ENCODE measurements around the gene DTNB. TPM values are rescaled to one million over a fixed set of nuclear protein-coding genes. Genes with fewer than 3 reads are reported as not detected.

The DTNB gene
- polyA plus RNA-seq, 1 of the 3 experiments (the other 2 are of a cell fraction), result 15.3 TPM

DNA sequence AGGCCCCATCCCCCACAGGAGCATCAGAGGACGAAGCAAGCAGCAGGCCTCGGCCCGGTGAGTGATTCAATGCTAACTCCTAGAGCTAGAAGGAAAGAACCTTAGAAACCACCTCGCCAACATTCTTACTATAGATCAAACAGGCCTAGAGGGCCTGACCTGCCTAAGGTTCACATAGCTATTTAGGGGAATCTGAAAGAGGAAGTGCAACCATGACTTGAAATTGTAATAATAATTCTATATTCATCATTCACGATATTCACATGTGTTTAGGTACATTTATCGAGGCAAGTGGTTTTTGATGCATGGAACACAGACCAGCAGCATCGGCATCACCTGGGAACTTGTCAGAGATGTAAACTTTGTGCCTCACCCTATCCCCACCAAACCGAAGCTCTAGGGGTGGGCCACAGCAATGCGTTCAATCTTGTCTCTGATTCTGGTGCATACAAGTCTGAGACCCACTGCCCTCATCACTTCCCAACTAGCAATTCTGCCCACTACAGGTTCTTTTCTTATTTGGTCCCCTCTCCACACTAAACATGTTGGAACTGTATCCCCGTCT is 253.6 kb downstream of the DTNB start:
- Histone ChIP-seq H3K9me3 (no peaks in the 10 kb centered on the region), H3K4me3 (ENCODE audit: low read depth in 2 of 2, low read length in 1 of 2) (no peak overlapping the region), H3K36me3 (replicated peaks in 1 of 2; ENCODE audit: control insufficient read depth in 1 of 2, insufficient read depth in 2 of 2, low read length in 1 of 2) (no peaks in the 10 kb centered on the region), H4K20me1 (ENCODE audit: insufficient read depth) (no peaks in the 10 kb centered on the region), H3K4me2 (no peak overlapping the region), H3K27me3 (ENCODE audit: insufficient read depth) (no peaks in the 10 kb centered on the region), H3K4me1 (ENCODE audit: control insufficient read depth in 1 of 2, insufficient read depth in 2 of 2, low read depth in 1 of 2, low read length in 1 of 2) (peaks cover 10 to 14% of the 10 kb centered on the region in 2 experiments; a peak in 3 of 4 replicates), H3K9ac (no peak overlapping the region), H2AFZ (ENCODE audit: low read depth) (no peak overlapping the region), H3F3A (replicated peaks; ENCODE audit: insufficient read depth) (no peaks in the 10 kb centered on the region), H3K9me2 (no peaks in the 10 kb centered on the region), H3K27ac (ENCODE audit: low read depth in 2 of 2, low read length in 1 of 2) (peak overlapping the region in 1 of 2 experiments; percentile 77; a peak in 2 of 4 replicates), H3K79me2 (ENCODE audit: insufficient read depth) (no peaks in the 10 kb centered on the region)
- DNase-seq, result no peak
- ChIA-PET CTCF (interaction anchor here (1.1 to 2.8 kb wide), 4 partner anchors 22 to 58 kb away, joined by 3 to 9 read pairs (median 6); no protein-coding TSS in a partner anchor), POLR2A (no interaction called here)
- WGBS (ENCODE audit: low lambda C conversion rate), result 94% methylated on average over 10 of the region's 10 CpGs
- TF ChIP-seq RFX5 (IDR thresholded peaks at IDR 0.05; ENCODE audit: low read length) (no peak), RCOR1 (IDR thresholded peaks at IDR 0.05; ENCODE audit: low read length) (no peak), NFIC (IDR thresholded peaks at IDR 0.05; ENCODE audit: borderline replicate concordance) (no peak), RXRA (IDR thresholded peaks at IDR 0.05; ENCODE audit: borderline replicate concordance, low read depth) (no peak), RAD21 (IDR thresholded peaks at IDR 0.05; ENCODE audit: low read length) (no peak)
- TF ChIP-seq, protein P1, sequence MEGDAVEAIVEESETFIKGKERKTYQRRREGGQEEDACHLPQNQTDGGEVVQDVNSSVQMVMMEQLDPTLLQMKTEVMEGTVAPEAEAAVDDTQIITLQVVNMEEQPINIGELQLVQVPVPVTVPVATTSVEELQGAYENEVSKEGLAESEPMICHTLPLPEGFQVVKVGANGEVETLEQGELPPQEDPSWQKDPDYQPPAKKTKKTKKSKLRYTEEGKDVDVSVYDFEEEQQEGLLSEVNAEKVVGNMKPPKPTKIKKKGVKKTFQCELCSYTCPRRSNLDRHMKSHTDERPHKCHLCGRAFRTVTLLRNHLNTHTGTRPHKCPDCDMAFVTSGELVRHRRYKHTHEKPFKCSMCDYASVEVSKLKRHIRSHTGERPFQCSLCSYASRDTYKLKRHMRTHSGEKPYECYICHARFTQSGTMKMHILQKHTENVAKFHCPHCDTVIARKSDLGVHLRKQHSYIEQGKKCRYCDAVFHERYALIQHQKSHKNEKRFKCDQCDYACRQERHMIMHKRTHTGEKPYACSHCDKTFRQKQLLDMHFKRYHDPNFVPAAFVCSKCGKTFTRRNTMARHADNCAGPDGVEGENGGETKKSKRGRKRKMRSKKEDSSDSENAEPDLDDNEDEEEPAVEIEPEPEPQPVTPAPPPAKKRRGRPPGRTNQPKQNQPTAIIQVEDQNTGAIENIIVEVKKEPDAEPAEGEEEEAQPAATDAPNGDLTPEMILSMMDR (IDR thresholded peaks at IDR 0.05), result no peak
- TF ChIP-seq, protein P2, sequence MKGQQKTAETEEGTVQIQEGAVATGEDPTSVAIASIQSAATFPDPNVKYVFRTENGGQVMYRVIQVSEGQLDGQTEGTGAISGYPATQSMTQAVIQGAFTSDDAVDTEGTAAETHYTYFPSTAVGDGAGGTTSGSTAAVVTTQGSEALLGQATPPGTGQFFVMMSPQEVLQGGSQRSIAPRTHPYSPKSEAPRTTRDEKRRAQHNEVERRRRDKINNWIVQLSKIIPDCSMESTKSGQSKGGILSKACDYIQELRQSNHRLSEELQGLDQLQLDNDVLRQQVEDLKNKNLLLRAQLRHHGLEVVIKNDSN (IDR thresholded peaks at IDR 0.05; ENCODE audit: borderline replicate concordance, low read depth), result no peak

DNA sequence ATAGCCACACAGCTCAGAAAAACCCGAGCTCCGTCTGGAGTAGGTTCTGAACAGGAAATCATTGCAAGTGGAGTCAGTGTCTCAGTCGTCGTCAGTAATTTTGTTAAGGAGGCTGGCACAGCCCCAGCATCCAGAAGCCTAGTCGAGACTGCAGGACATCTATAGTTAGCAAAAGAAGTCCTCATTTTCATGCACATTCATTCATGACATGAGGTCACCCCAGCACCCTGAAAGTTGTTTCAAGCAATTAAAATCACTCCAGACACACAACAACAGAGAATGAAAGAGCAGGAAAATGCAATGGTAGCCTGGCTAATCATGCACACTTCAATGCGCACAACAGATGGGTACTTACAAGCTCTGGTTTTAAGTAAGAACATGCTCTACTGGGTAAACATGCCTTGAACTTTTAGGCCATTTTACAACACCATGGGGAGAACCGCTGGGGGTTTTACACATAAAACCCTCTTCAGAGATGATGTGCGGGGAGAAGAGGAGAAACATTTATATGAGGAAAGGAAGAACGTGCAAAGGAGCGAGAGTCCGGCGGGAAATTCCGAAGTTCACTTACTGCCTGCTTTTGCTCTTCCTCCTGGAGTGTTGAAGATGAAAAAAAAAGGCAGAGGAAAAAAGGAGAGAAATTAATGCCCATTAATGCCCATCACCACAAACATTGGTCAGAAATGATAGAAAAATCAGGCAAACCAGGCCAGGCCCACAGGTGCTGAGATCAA is 254.3 kb downstream of the DTNB start:
- ChIA-PET CTCF (interaction anchor here (1.0 to 2.8 kb wide), 4 partner anchors 21 to 57 kb away, joined by 3 to 9 read pairs (median 6); no protein-coding TSS in a partner anchor), POLR2A (interaction anchor here (0.6 kb wide), 1 partner anchor 1003 kb away, joined by 3 read pairs; no protein-coding TSS in a partner anchor)
- no peak overlapping the region for H3K4me2 ChIP-seq
- H3K9me2 ChIP-seq, result no peaks in the 10 kb centered on the region
- 74% methylated on average over 13 of the region's 13 CpGs for WGBS (ENCODE audit: low lambda C conversion rate)
- H4K20me1 ChIP-seq (ENCODE audit: insufficient read depth), result no peaks in the 10 kb centered on the region
- H3K9ac ChIP-seq, result no peak overlapping the region
- TF ChIP-seq, protein P1 (IDR thresholded peaks at IDR 0.05), result no peak
- TF ChIP-seq POLR2AphosphoS5 (IDR thresholded peaks at IDR 0.05; ENCODE audit: low read depth, low read length) (no peak), TEAD4 (IDR thresholded peaks at IDR 0.05; ENCODE audit: borderline replicate concordance, insufficient read depth) (no peak), SIN3A (IDR thresholded peaks at IDR 0.05; ENCODE audit: borderline replicate concordance, low read depth, low read length) (no peak), MXI1 (IDR thresholded peaks at IDR 0.05; ENCODE audit: low read depth, low read length) (0 out of 2 replicates have a peak, but pooled peaks have one; percentile 28), CHD2 (IDR thresholded peaks at IDR 0.05; ENCODE audit: low read length, partially characterized antibody) (peak; percentile 40)
- no peak overlapping the region for H3K4me3 ChIP-seq (ENCODE audit: low read depth in 2 of 2, low read length in 1 of 2)
- no peaks in the 10 kb centered on the region for H3K36me3 ChIP-seq (replicated peaks in 1 of 2; ENCODE audit: control insufficient read depth in 1 of 2, insufficient read depth in 2 of 2, low read length in 1 of 2)
- no peaks in the 10 kb centered on the region for H3K9me3 ChIP-seq
- DNase-seq, result peak; percentile 53
- H3K4me1 ChIP-seq (ENCODE audit: control insufficient read depth in 1 of 2, insufficient read depth in 2 of 2, low read depth in 1 of 2, low read length in 1 of 2), result peaks cover 10 to 14% of the 10 kb centered on the region in 2 experiments; a peak in 3 of 4 replicates
- no peaks in the 10 kb centered on the region for H3F3A ChIP-seq (replicated peaks; ENCODE audit: insufficient read depth)
- H3K79me2 ChIP-seq (ENCODE audit: insufficient read depth), result no peaks in the 10 kb centered on the region
- H3K27ac ChIP-seq (ENCODE audit: low read depth in 2 of 2, low read length in 1 of 2), result peak overlapping the region in 1 of 2 experiments; percentile 77; a peak in 2 of 4 replicates
- H2AFZ ChIP-seq (ENCODE audit: low read depth), result no peak overlapping the region
- H3K27me3 ChIP-seq (ENCODE audit: insufficient read depth), result no peaks in the 10 kb centered on the region

Measured in SK-N-SH (cell line).